SJSA1 (cell line): ENCODE measurements around the gene CROCC2. TPM values are rescaled to one million over a fixed set of nuclear protein-coding genes. Genes with fewer than 3 reads are reported as not detected.

Experiments used
- DNase-seq, 2 experiments: peaks; one replicate each; pipeline ENCODE4 v3.0.0-alpha.2; 2015 to 2020; ENCODE audit warnings: low spot score in 2 of 2, low read depth in 1 of 2
- H3K27ac ChIP-seq: fragments of 250-450 bp; sonication (Bioruptor Pico); 2 replicates; pipeline ENCODE4 v1.5.1; 2020; ENCODE audit warnings: mild to moderate bottlenecking, moderate library complexity
- H3K27me3 ChIP-seq: fragments of 250-450 bp; sonication (Bioruptor Pico); replicated peaks from 2 replicates; pipeline ENCODE4 v1.5.1; 2020; ENCODE audit warnings: mild to moderate bottlenecking, moderate library complexity
- H3K36me3 ChIP-seq: fragments of 250-450 bp; sonication (Bioruptor Pico); 2 replicates; pipeline ENCODE4 v1.5.1; 2020; ENCODE audit warnings: mild to moderate bottlenecking
- H3K4me1 ChIP-seq: fragments of 250-450 bp; sonication (Bioruptor Pico); replicated peaks from 2 replicates; pipeline ENCODE4 v1.6.1; 2021; ENCODE audit warnings: mild to moderate bottlenecking
- H3K4me3 ChIP-seq: fragments of 250-450 bp; sonication (Bioruptor Pico); 2 replicates; pipeline ENCODE4 v1.5.1; 2020; ENCODE audit warnings: mild to moderate bottlenecking
- H3K9me3 ChIP-seq: fragments of 250-450 bp; sonication (Bioruptor Pico); replicated peaks from 2 replicates; pipeline ENCODE4 v1.5.1; 2020; ENCODE audit warnings: mild to moderate bottlenecking
- total RNA-seq: library from RNA; depleted of rRNA; stranded (reverse); fragments of >200 nt; shearing (Covaris generic); gene quantifications from 2 replicates; pipeline ENCODE4 v1.2.3, GENCODE V29; 2014

CROCC2 gene
- total RNA-seq, 1 experiment from 2014 or later = not detected

- H3K4me1 ChIP-seq = peaks cover 42% of the 10 kb centered on the region
- no peaks in the 10 kb centered on the region for H3K9me3 ChIP-seq
- H3K27me3 ChIP-seq = no peaks in the 10 kb centered on the region
- DNase-seq = no peak
- no peak overlapping the region for H3K4me3 ChIP-seq
- H3K36me3 ChIP-seq = no peaks in the 10 kb centered on the region
- peak overlapping the region; percentile 68 for H3K27ac ChIP-seq
Observed at GRCh38 chr2:240892925-240893324, 13.2 kb upstream of the CROCC2 start.

- Histone ChIP-seq H3K4me3 (no peak overlapping the region), H3K4me1 (peaks cover 42% of the 10 kb centered on the region), H3K9me3 (no peaks in the 10 kb centered on the region), H3K27me3 (no peaks in the 10 kb centered on the region), H3K27ac (peak overlapping the region; percentile 68), H3K36me3 (no peaks in the 10 kb centered on the region)
- peak; percentile 91 to 93 for DNase-seq
Observed at GRCh38 chr2:240893363-240893844, 12.7 kb upstream of the CROCC2 start.

GRCh38 chr2:240894006-240894405, 12.1 kb upstream of the CROCC2 start:
- no peak overlapping the region for H3K4me3 ChIP-seq
- H3K27me3 ChIP-seq = no peaks in the 10 kb centered on the region
- DNase-seq = no peak
- H3K4me1 ChIP-seq = peaks cover 47% of the 10 kb centered on the region
- H3K9me3 ChIP-seq = no peaks in the 10 kb centered on the region
- H3K36me3 ChIP-seq = no peaks in the 10 kb centered on the region
- peak overlapping the region; percentile 68 for H3K27ac ChIP-seq

- Histone ChIP-seq H3K4me3 (no peak overlapping the region), H3K27me3 (no peaks in the 10 kb centered on the region), H3K9me3 (no peaks in the 10 kb centered on the region), H3K27ac (no peak overlapping the region), H3K36me3 (no peaks in the 10 kb centered on the region), H3K4me1 (peaks cover 47% of the 10 kb centered on the region)
- no peak for DNase-seq
Observed at GRCh38 chr2:240894836-240895558, 11.1 kb upstream of the CROCC2 start.

- Histone ChIP-seq H3K9me3 (no peaks in the 10 kb centered on the region), H3K27me3 (no peaks in the 10 kb centered on the region), H3K27ac (no peak within 1 kb of the TSS), H3K4me1 (peaks cover 47% of the 10 kb centered on the region), H3K36me3 (no peaks in the 10 kb centered on the region), H3K4me3 (no peak within 1 kb of the TSS)
- DNase-seq = no peak
Observed at GRCh38 chr2:240895656-240896388, 10.3 kb upstream of the CROCC2 start, which contains the start of gene MAB21L4. MAB21L4 (minus strand) TSS chr2:240896156; CDS start chr2:240895997, 159 bp downstream.

- no peaks in the 10 kb centered on the region for H3K27me3 ChIP-seq
- no peaks in the 10 kb centered on the region for H3K36me3 ChIP-seq
- H3K4me1 ChIP-seq = peaks cover 47% of the 10 kb centered on the region
- no peaks in the 10 kb centered on the region for H3K9me3 ChIP-seq
- no peak overlapping the region for H3K4me3 ChIP-seq
- H3K27ac ChIP-seq = no peak overlapping the region
- no peak for DNase-seq
Observed at GRCh38 chr2:240896394-240896793, 9.7 kb upstream of the CROCC2 start.

GRCh38 chr2:240896871-240897692, 9.1 kb upstream of the CROCC2 start:
- Histone ChIP-seq H3K36me3 (no peaks in the 10 kb centered on the region), H3K4me1 (peaks cover 47% of the 10 kb centered on the region), H3K4me3 (no peak overlapping the region), H3K9me3 (no peaks in the 10 kb centered on the region), H3K27ac (no peak overlapping the region), H3K27me3 (no peaks in the 10 kb centered on the region)
- DNase-seq = no peak

GRCh38 chr2:240898108-240898730, 7.9 kb upstream of the CROCC2 start:
- Histone ChIP-seq H3K27me3 (no peaks in the 10 kb centered on the region), H3K27ac (no peak overlapping the region), H3K36me3 (no peaks in the 10 kb centered on the region), H3K9me3 (no peaks in the 10 kb centered on the region), H3K4me1 (peaks cover 38% of the 10 kb centered on the region), H3K4me3 (no peak overlapping the region)
- DNase-seq = no peak

- Histone ChIP-seq H3K27me3 (no peaks in the 10 kb centered on the region), H3K9me3 (no peaks in the 10 kb centered on the region), H3K36me3 (no peaks in the 10 kb centered on the region), H3K4me3 (no peak overlapping the region), H3K4me1 (peaks cover 31% of the 10 kb centered on the region), H3K27ac (no peak overlapping the region)
- no peak for DNase-seq
Observed at GRCh38 chr2:240898731-240899467, 7.2 kb upstream of the CROCC2 start.

- DNase-seq = no peak
- Histone ChIP-seq H3K27ac (no peak overlapping the region), H3K4me1 (peaks cover 25% of the 10 kb centered on the region), H3K4me3 (no peak overlapping the region), H3K9me3 (no peaks in the 10 kb centered on the region), H3K36me3 (no peaks in the 10 kb centered on the region), H3K27me3 (no peaks in the 10 kb centered on the region)
Observed at GRCh38 chr2:240899468-240899865, 6.7 kb upstream of the CROCC2 start.

- Histone ChIP-seq H3K4me1 (peaks cover 17% of the 10 kb centered on the region), H3K4me3 (no peak overlapping the region), H3K36me3 (no peaks in the 10 kb centered on the region), H3K9me3 (no peaks in the 10 kb centered on the region), H3K27ac (no peak overlapping the region), H3K27me3 (no peaks in the 10 kb centered on the region)
- no peak for DNase-seq
Observed at GRCh38 chr2:240900141-240900860, 5.8 kb upstream of the CROCC2 start.

- 0 out of 2 replicates have a peak, but pooled peaks cover 5% of the 10 kb centered on the region for H3K4me1 ChIP-seq
- H3K27ac ChIP-seq = no peak overlapping the region
- H3K36me3 ChIP-seq = no peaks in the 10 kb centered on the region
- DNase-seq = no peak
- H3K27me3 ChIP-seq = no peaks in the 10 kb centered on the region
- H3K9me3 ChIP-seq = no peaks in the 10 kb centered on the region
- no peak overlapping the region for H3K4me3 ChIP-seq
Observed at GRCh38 chr2:240901986-240902614, 4.0 kb upstream of the CROCC2 start.
